Common myeloid progenitor, CD34-positive (primary cell): Measurements from ENCODE around the gene SRSF6.

Experiments used
- CTCF ChIA-PET: fragments of 350-600 bp; sonication (Branson Sonifier 250); formaldehyde crosslinking; loops from one replicate; lab custom pipeline; 2021; ENCODE audit warnings: antibody characterized with exemption; lab: Charles Lee
- POLR2A ChIA-PET: fragments of 350-600 bp; sonication (Branson Sonifier 250); formaldehyde crosslinking; loops from one replicate; lab custom pipeline; 2021; ENCODE audit warnings: antibody characterized with exemption; lab: Charles Lee
- DNase-seq, 3 donors: peaks; one replicate each; pipeline versions ENCODE4 v3.0.0 to v3.0.0-alpha.2; 2013
- H3K27ac ChIP-seq, 2 experiments: 1 replicate in 1 of 2; 2 replicates in 1 of 2; pipeline ENCODE4 v1.7.0; 2013; ENCODE audit warnings: inconsistent platforms in 2 of 2, low read length in 2 of 2, mild to moderate bottlenecking in 2 of 2, low read depth in 1 of 2, moderate library complexity in 1 of 2; ENCODE audit not compliant: severe bottlenecking in 2 of 2, insufficient read depth in 1 of 2, poor library complexity in 1 of 2
- H3K27me3 ChIP-seq, 5 experiments: replicated peaks in 2 of 5; 1 replicate in 3 of 5; 2 replicates in 2 of 5; pipeline versions ENCODE4 v1.6.1 to v1.7.0; 2013; ENCODE audit warnings: low read length in 4 of 5, mild to moderate bottlenecking in 2 of 5, moderate library complexity in 2 of 5, inconsistent platforms in 1 of 5; ENCODE audit not compliant: insufficient read depth in 5 of 5, control insufficient read depth in 4 of 5
- H3K36me3 ChIP-seq, 4 experiments: 1 replicate in 2 of 4; 2 replicates in 2 of 4; pipeline versions ENCODE4 v1.6.1 to v1.7.0; 2013; ENCODE audit warnings: low read length in 3 of 4, control low read depth in 1 of 4, mild to moderate bottlenecking in 1 of 4; ENCODE audit not compliant: control insufficient read depth in 4 of 4, insufficient read depth in 4 of 4
- H3K4me1 ChIP-seq, 4 experiments: 1 replicate in 3 of 4; 2 replicates in 1 of 4; pipeline versions ENCODE4 v1.6.1 to v1.7.1; 2013; ENCODE audit warnings: low read length in 3 of 4, mild to moderate bottlenecking in 3 of 4, control low read depth in 1 of 4, inconsistent platforms in 1 of 4, moderate library complexity in 1 of 4; ENCODE audit not compliant: control insufficient read depth in 4 of 4, insufficient read depth in 4 of 4; ENCODE audit errors: control extremely low read depth in 1 of 4
- H3K4me3 ChIP-seq, 7 experiments: 1 replicate in 4 of 7; 2 replicates in 3 of 7; pipeline versions ENCODE4 v1.5.1 to v1.7.0; 2013; ENCODE audit warnings: mild to moderate bottlenecking in 7 of 7, low read length in 6 of 7, moderate library complexity in 6 of 7, inconsistent platforms in 2 of 7, low read depth in 2 of 7, control low read depth in 1 of 7; ENCODE audit not compliant: insufficient read depth in 4 of 7, control insufficient read depth in 1 of 7; ENCODE audit errors: extremely low read depth in 1 of 7
- H3K9me3 ChIP-seq, 5 experiments: 1 replicate in 4 of 5; 2 replicates in 1 of 5; pipeline versions ENCODE4 v1.6.1 to v1.7.1; 2013; ENCODE audit warnings: low read length in 4 of 5, mild to moderate bottlenecking in 2 of 5, inconsistent platforms in 1 of 5, low read depth in 1 of 5, moderate library complexity in 1 of 5; ENCODE audit not compliant: control insufficient read depth in 4 of 5, insufficient read depth in 2 of 5; ENCODE audit errors: control extremely low read depth in 1 of 5
- WGBS: methylation state at CpG from one replicate; pipeline ENCODE4 v1.1.5; 2013; ENCODE audit not compliant: insufficient coverage; 5-methylcytosine and 5-hydroxymethylcytosine counted together

The SRSF6 gene

GRCh38 chr20:43463527-43464218 lies 6.0 kb downstream of the SRSF6 start:
- no peak for DNase-seq
- CTCF ChIA-PET, result no interaction called here
- 86% methylated on average over 2 of the region's 3 CpGs for WGBS

GRCh38 chr20:43464219-43464790 lies 6.6 kb downstream of the SRSF6 start:
- H3K36me3 ChIP-seq, result peaks cover 34 to 82% (median 58%) of the 10 kb centered on the region in 4 experiments
- no peaks in the 10 kb centered on the region for H3K9me3 ChIP-seq
- CTCF ChIA-PET, result no interaction called here
- WGBS, result 97% methylated on average over 9 of the region's 9 CpGs
- H3K27me3 ChIP-seq, result no peaks in the 10 kb centered on the region
- H3K4me1 ChIP-seq, result peaks cover 3 to 4% (median 4%) of the 10 kb centered on the region in 4 experiments
- no peak overlapping the region for H3K27ac ChIP-seq
- no peak overlapping the region for H3K4me3 ChIP-seq
- POLR2A ChIA-PET, result no interaction called here
- no peak for DNase-seq

More at GRCh38 chr20:43463527-43464218, 6.0 kb downstream of the SRSF6 start:
- H3K27me3 ChIP-seq, result no peaks in the 10 kb centered on the region
- H3K27ac ChIP-seq, result no peak overlapping the region
- H3K36me3 ChIP-seq, result peaks cover 37 to 83% (median 63%) of the 10 kb centered on the region in 4 experiments
- no peaks in the 10 kb centered on the region for H3K9me3 ChIP-seq
- no peak overlapping the region for H3K4me3 ChIP-seq
- POLR2A ChIA-PET, result no interaction called here
- H3K4me1 ChIP-seq, result peaks cover 8 to 10% (median 9%) of the 10 kb centered on the region in 4 experiments

- ChIA-PET POLR2A (interaction anchor here (2.4 kb wide), 1 partner anchor 8 kb away, joined by 12 read pairs; the partner anchor contains the start of gene SRSF6), CTCF (no interaction called here)
- H3K36me3 ChIP-seq, result peaks cover 31 to 71% (median 47%) of the 10 kb centered on the region in 4 experiments
- WGBS, result 100% methylated on average over 2 of the region's 2 CpGs
- no peak for DNase-seq
- no peaks in the 10 kb centered on the region for H3K27me3 ChIP-seq
- peaks cover 0 to 6% (median 2%) of the 10 kb centered on the region in 4 experiments for H3K4me1 ChIP-seq
- H3K9me3 ChIP-seq, result no peaks in the 10 kb centered on the region
- no peak overlapping the region for H3K27ac ChIP-seq
- H3K4me3 ChIP-seq, result no peak overlapping the region
Measured at GRCh38 chr20:43465625-43465943, 7.9 kb downstream of the SRSF6 start.

GRCh38 chr20:43467589-43467988 lies 9.9 kb downstream of the SRSF6 start:
- H3K27ac ChIP-seq, result no peak overlapping the region
- peaks cover 21 to 53% (median 31%) of the 10 kb centered on the region in 4 experiments for H3K36me3 ChIP-seq
- ChIA-PET CTCF (no interaction called here), POLR2A (interaction anchor here (2.4 kb wide), 1 partner anchor 10 kb away, joined by 12 read pairs; the partner anchor contains the start of gene SRSF6)
- H3K4me1 ChIP-seq, result peaks cover 0 to 17% (median 12%) of the 10 kb centered on the region in 4 experiments
- no peaks in the 10 kb centered on the region for H3K27me3 ChIP-seq
- DNase-seq, result no peak
- no CpG with 5 or more reads among the region's 1 CpG for WGBS
- no peaks in the 10 kb centered on the region for H3K9me3 ChIP-seq
- H3K4me3 ChIP-seq, result no peak overlapping the region

- Histone ChIP-seq H3K4me1 (peaks cover 0 to 21% (median 14%) of the 10 kb centered on the region in 4 experiments), H3K27me3 (no peaks in the 10 kb centered on the region), H3K9me3 (no peaks in the 10 kb centered on the region), H3K27ac (no peak overlapping the region), H3K4me3 (peak overlapping the region in 1 of 7 experiments; percentile 12), H3K36me3 (peaks cover 0 to 4% (median 0%) of the 10 kb centered on the region in 4 experiments)
- ChIA-PET POLR2A (no interaction called here), CTCF (no interaction called here)
- peak; percentile 28 to 92 (median 86) for DNase-seq
- 54% methylated on average over 2 of the region's 11 CpGs for WGBS
Measured at GRCh38 chr20:43472671-43473380, 15.1 kb downstream of the SRSF6 start.

GRCh38 chr20:43473381-43473704 lies 15.6 kb downstream of the SRSF6 start:
- DNase-seq, result no peak

GRCh38 chr20:43477193-43477592 lies 19.5 kb downstream of the SRSF6 start:
- no peak overlapping the region for H3K4me3 ChIP-seq
- H3K27ac ChIP-seq, result no peak overlapping the region
- ChIA-PET CTCF (no interaction called here), POLR2A (no interaction called here)
- H3K4me1 ChIP-seq, result peaks cover 0 to 9% (median 6%) of the 10 kb centered on the region in 4 experiments
- H3K36me3 ChIP-seq, result no peaks in the 10 kb centered on the region
- H3K27me3 ChIP-seq, result peaks cover 0 to 4% (median 0%) of the 10 kb centered on the region in 5 experiments
- DNase-seq, result no peak
- 89% methylated on average over 3 of the region's 3 CpGs for WGBS
- peaks cover 0 to 14% (median 9%) of the 10 kb centered on the region in 5 experiments for H3K9me3 ChIP-seq

More at GRCh38 chr20:43473381-43473704, 15.6 kb downstream of the SRSF6 start:
- no peak overlapping the region for H3K27ac ChIP-seq
- ChIA-PET CTCF (no interaction called here), POLR2A (no interaction called here)
- H3K36me3 ChIP-seq, result peaks cover 0 to 4% (median 0%) of the 10 kb centered on the region in 4 experiments
- H3K4me1 ChIP-seq, result peaks cover 0 to 21% (median 14%) of the 10 kb centered on the region in 4 experiments
- H3K27me3 ChIP-seq, result peaks cover 0 to 2% (median 0%) of the 10 kb centered on the region in 5 experiments
- H3K9me3 ChIP-seq, result no peaks in the 10 kb centered on the region
- H3K4me3 ChIP-seq, result no peak overlapping the region
- WGBS, result 100% methylated on average over 1 of the region's 4 CpGs
